HCT116 (cell line): ENCODE measurements around the gene CAMK1D. TPM values are rescaled to one million over a fixed set of nuclear protein-coding genes. Genes with fewer than 3 reads are reported as not detected.

Experiments used
- ATAC-seq: fragments of 200-7000 bp; cut with Tn5 transposase; 2 replicates; pipeline ENCODE4 v1.9.1; 2020; ENCODE audit warnings: mild to moderate bottlenecking, moderate library complexity
- BruUV-seq: library from RNA; stranded (reverse); fragments of 400-500 nt; replicated peaks from 2 replicates; lab custom pipeline; 2021; lab: Mats Ljungman, UMichigan
- CTCF ChIA-PET: fragments of 300-600 bp; sonication (Branson Sonifier 250); formaldehyde crosslinking; loops from one replicate; lab custom pipeline; 2021; ENCODE audit warnings: antibody characterized with exemption; lab: Charles Lee
- POLR2A ChIA-PET: fragments of 300-600, 350-600 bp; sonication (Branson Sonifier 250); formaldehyde crosslinking; loops from one replicate; lab custom pipeline; 2021; ENCODE audit warnings: antibody characterized with exemption; lab: Charles Lee
- RAD21 ChIA-PET, 2 experiments: fragments of 300-600 bp; sonication (Branson Sonifier 250); formaldehyde crosslinking; loops; one replicate each; lab custom pipeline; 2023; ENCODE audit warnings: low total read pairs in 2 of 2; ENCODE audit not compliant: uncharacterized antibody in 2 of 2, unreplicated experiment in 2 of 2, low non-redundant PET in 1 of 2; lab: Charles Lee
- DNase-seq: peaks from one replicate; pipeline ENCODE4 v3.0.0-alpha.2; 2010; ENCODE audit warnings: low read depth, low spot score
- H2AFZ ChIP-seq: fragments of 200-600 bp; shearing (Covaris generic), sonication (generic); 2 replicates; pipeline ENCODE4 v1.6.1; 2017; ENCODE audit warnings: low read depth, mixed run types, mixed read lengths, antibody characterized with exemption, low read length; ENCODE audit not compliant: poor library complexity, severe bottlenecking
- H3K27ac ChIP-seq: 2 replicates; pipeline ENCODE4 v1.5.1; 2012; ENCODE audit warnings: low read depth, low read length
- H3K27me3 ChIP-seq: fragments of 200-600 bp; sonication (generic); 2 replicates; pipeline ENCODE4 v1.6.1; 2016; ENCODE audit warnings: mixed run types, low read length, mixed read lengths; ENCODE audit not compliant: insufficient read depth
- H3K36me3 ChIP-seq, 2 experiments: fragments of 200-500 bp in 1 of 2; fragments of 200-600 bp in 1 of 2; sonication (Bioruptor generic) in 1 of 2; sonication (generic) in 1 of 2; 2 replicates each; pipeline versions ENCODE4 v1.5.1 to v1.6.1; 2014 to 2016; ENCODE audit warnings: low read length in 2 of 2, inconsistent platforms in 1 of 2, mixed read lengths in 1 of 2, mixed run types in 1 of 2; ENCODE audit not compliant: insufficient read depth in 2 of 2, control insufficient read depth in 1 of 2
- H3K4me1 ChIP-seq, 2 experiments: fragments of 200-600 bp in 1 of 2; sonication (generic) in 1 of 2; 2 replicates each; pipeline versions ENCODE4 v1.5.1 to v1.6.1; 2012 to 2017; ENCODE audit warnings: low read length in 2 of 2, inconsistent platforms in 1 of 2, mild to moderate bottlenecking in 1 of 2, mixed read lengths in 1 of 2, mixed run types in 1 of 2, moderate library complexity in 1 of 2; ENCODE audit not compliant: insufficient read depth in 2 of 2, control insufficient read depth in 1 of 2
- H3K4me2 ChIP-seq: fragments of 200-600 bp; sonication (generic); 2 replicates; pipeline ENCODE4 v1.6.1; 2017; ENCODE audit warnings: mixed run types, low read length, mixed read lengths
- H3K4me3 ChIP-seq, 2 experiments: fragments of 200-600 bp in 1 of 2; sonication (generic) in 1 of 2; replicated peaks in 1 of 2; 2 replicates each; pipeline ENCODE4 v1.5.1; 2011 to 2016; ENCODE audit warnings: low read length in 2 of 2, control low read depth in 1 of 2, low read depth in 1 of 2, mild to moderate bottlenecking in 1 of 2, mixed read lengths in 1 of 2, mixed run types in 1 of 2
- H3K79me2 ChIP-seq: fragments of 200-600 bp; sonication (generic); 2 replicates; pipeline ENCODE4 v1.6.1; 2017; ENCODE audit warnings: mild to moderate bottlenecking, mixed run types, low read length, moderate library complexity, mixed read lengths; ENCODE audit not compliant: insufficient read depth
- H3K9ac ChIP-seq: fragments of 200-600 bp; sonication (generic); 2 replicates; pipeline ENCODE4 v1.6.1; 2016; ENCODE audit warnings: low read length, mixed read lengths
- H3K9me2 ChIP-seq: fragments of 200-600 bp; sonication (generic), shearing (Covaris generic); 2 replicates; pipeline ENCODE4 v1.6.1; 2017; ENCODE audit warnings: mixed run types, mild to moderate bottlenecking, moderate library complexity; ENCODE audit not compliant: insufficient read depth
- H3K9me3 ChIP-seq, 2 experiments: fragments of 200-500 bp in 1 of 2; fragments of 200-600 bp in 1 of 2; sonication (Bioruptor generic) in 1 of 2; sonication (generic) in 1 of 2; 2 replicates each; pipeline ENCODE4 v1.6.1; 2014 to 2017; ENCODE audit warnings: low read length in 2 of 2, mixed read lengths in 2 of 2, inconsistent platforms in 1 of 2, low read depth in 1 of 2, mild to moderate bottlenecking in 1 of 2, mixed run types in 1 of 2, moderate library complexity in 1 of 2; ENCODE audit not compliant: control insufficient read depth in 1 of 2, insufficient read depth in 1 of 2
- H4K20me1 ChIP-seq: fragments of 200-600 bp; sonication (generic), shearing (Covaris generic); 2 replicates; pipeline ENCODE4 v1.6.1; 2017; ENCODE audit warnings: mixed run types, mild to moderate bottlenecking, moderate library complexity; ENCODE audit not compliant: insufficient read depth
- CBX3 ChIP-seq: IDR thresholded peaks from 2 replicates; pipeline ENCODE4 v1.6.1; 2012; ENCODE audit warnings: low read depth
- CEBPB ChIP-seq: IDR thresholded peaks from 2 replicates; pipeline ENCODE4 v1.6.1; 2012; ENCODE audit warnings: low read depth
- CTCF ChIP-seq, 3 experiments: fragments of 200-600 bp in 1 of 3; sonication (generic) in 1 of 3; IDR thresholded peaks in 2 of 3; conservative IDR thresholded peaks in 1 of 3; 2 replicates each; pipeline ENCODE4 v1.5.1; 2012 to 2017; ENCODE audit warnings: low read depth in 2 of 3, low read length in 2 of 3, antibody characterized with exemption in 1 of 3, borderline replicate concordance in 1 of 3, control low read depth in 1 of 3, mild to moderate bottlenecking in 1 of 3, mixed read lengths in 1 of 3, mixed run types in 1 of 3, moderate library complexity in 1 of 3; ENCODE audit not compliant: insufficient read depth in 1 of 3
- EGR1 ChIP-seq: IDR thresholded peaks from 2 replicates; pipeline ENCODE4 v1.6.1; 2012; ENCODE audit warnings: low read depth
- EZH2 ChIP-seq: fragments of 200-600 bp; sonication (generic); IDR thresholded peaks from 2 replicates; pipeline ENCODE4 v1.6.1; 2017; ENCODE audit warnings: antibody characterized with exemption, mixed run types
- FOSL1 ChIP-seq: IDR thresholded peaks from 2 replicates; pipeline ENCODE4 v1.6.1; 2012; ENCODE audit warnings: low read depth
- JUND ChIP-seq: IDR thresholded peaks from 2 replicates; pipeline ENCODE4 v1.6.1; 2012
- POLR2A ChIP-seq: IDR thresholded peaks from 2 replicates; pipeline ENCODE4 v1.7.0; 2011; ENCODE audit warnings: borderline replicate concordance; ENCODE audit not compliant: insufficient read depth, insufficient read length; ENCODE audit errors: extremely low read depth
- POLR2AphosphoS5 ChIP-seq: IDR thresholded peaks from 2 replicates; pipeline ENCODE4 v1.6.1; 2011; ENCODE audit warnings: mild to moderate bottlenecking, low read depth, low read length, moderate library complexity
- RAD21 ChIP-seq: IDR thresholded peaks from 2 replicates; pipeline ENCODE4 v1.6.1; 2012; ENCODE audit warnings: low read depth, mild to moderate bottlenecking
- SP1 ChIP-seq: IDR thresholded peaks from 2 replicates; pipeline ENCODE4 v1.6.1; 2012; ENCODE audit warnings: low read depth
- SRF ChIP-seq: IDR thresholded peaks from 2 replicates; pipeline ENCODE4 v1.6.1; 2012; ENCODE audit warnings: low read depth
- ZFX ChIP-seq: fragments of 450-650 bp; IDR thresholded peaks from 2 replicates; pipeline ENCODE4 v1.6.1; 2017
- intact Hi-C: fragments of 100-400 bp; cut with micrococcal nuclease; formaldehyde crosslinking; loops from 2 replicates; pipeline ENCODE4 v1.10.0; 2022
- total RNA-seq: library from RNA; stranded (reverse); gene quantifications from one replicate; pipeline ENCODE4 v1.2.1, GENCODE V29; 2021; ENCODE audit not compliant: unreplicated experiment
- TF ChIP-seq, protein P1 (sequence below): IDR thresholded peaks from 2 replicates; pipeline ENCODE4 v1.6.1; 2012
- TF ChIP-seq, protein P2 (sequence below): IDR thresholded peaks from 2 replicates; pipeline ENCODE4 v1.6.1; 2011; ENCODE audit warnings: mild to moderate bottlenecking, low read length, moderate library complexity; ENCODE audit not compliant: insufficient replicate concordance; ENCODE audit errors: extremely low read depth

CAMK1D gene
- total RNA-seq, 1 experiment from 2014 or later = 9.6 TPM

DNA sequence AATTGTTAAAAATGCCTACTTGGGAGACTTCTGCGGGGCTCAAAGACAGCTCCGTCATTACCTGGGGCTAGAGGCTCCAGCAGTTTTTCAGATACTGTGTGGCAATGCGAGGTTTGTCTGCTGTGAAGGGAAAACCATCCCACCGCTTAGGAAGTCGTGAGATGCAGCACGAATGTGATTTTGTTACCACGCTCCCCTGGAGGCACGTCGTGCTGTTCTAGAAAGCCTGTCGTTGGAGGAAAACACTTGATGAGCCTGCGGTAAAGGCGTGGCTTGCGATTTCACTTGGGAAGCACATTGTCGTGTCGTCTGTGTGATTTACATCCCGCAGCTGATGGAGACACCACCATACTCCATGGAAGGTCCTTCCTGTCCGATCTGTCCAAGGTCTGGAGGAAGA is 39.3 kb downstream of the CAMK1D start:
- BruUV-seq = no TSS peak
- TF ChIP-seq CTCF (IDR thresholded peaks at IDR 0.05 in 2 of 3, conservative IDR thresholded peaks at IDR 0.05 in 1 of 3; ENCODE audit: borderline replicate concordance in 1 of 3, insufficient read depth in 1 of 3, low read depth in 2 of 3, low read length in 2 of 3) (no peak), RAD21 (no peak), POLR2AphosphoS5 (no peak), POLR2A (no peak), SRF (no peak), CBX3 (no peak), EGR1 (no peak), EZH2 (no peak), SP1 (no peak), CEBPB (no peak), JUND (no peak), ZFX (no peak), FOSL1 (no peak)
- TF ChIP-seq, protein P1, sequence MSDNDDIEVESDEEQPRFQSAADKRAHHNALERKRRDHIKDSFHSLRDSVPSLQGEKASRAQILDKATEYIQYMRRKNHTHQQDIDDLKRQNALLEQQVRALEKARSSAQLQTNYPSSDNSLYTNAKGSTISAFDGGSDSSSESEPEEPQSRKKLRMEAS = no peak
- TF ChIP-seq, protein P2, sequence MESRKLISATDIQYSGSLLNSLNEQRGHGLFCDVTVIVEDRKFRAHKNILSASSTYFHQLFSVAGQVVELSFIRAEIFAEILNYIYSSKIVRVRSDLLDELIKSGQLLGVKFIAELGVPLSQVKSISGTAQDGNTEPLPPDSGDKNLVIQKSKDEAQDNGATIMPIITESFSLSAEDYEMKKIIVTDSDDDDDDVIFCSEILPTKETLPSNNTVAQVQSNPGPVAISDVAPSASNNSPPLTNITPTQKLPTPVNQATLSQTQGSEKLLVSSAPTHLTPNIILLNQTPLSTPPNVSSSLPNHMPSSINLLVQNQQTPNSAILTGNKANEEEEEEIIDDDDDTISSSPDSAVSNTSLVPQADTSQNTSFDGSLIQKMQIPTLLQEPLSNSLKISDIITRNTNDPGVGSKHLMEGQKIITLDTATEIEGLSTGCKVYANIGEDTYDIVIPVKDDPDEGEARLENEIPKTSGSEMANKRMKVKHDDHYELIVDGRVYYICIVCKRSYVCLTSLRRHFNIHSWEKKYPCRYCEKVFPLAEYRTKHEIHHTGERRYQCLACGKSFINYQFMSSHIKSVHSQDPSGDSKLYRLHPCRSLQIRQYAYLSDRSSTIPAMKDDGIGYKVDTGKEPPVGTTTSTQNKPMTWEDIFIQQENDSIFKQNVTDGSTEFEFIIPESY = no peak
- RAD21 ChIA-PET = no interaction called here

More for the DNA sequence above, 39.3 kb downstream of the CAMK1D start:
- no peak overlapping the region for H2AFZ ChIP-seq
- H3K9ac ChIP-seq = no peak overlapping the region
- H3K79me2 ChIP-seq = no peaks in the 10 kb centered on the region
- H3K4me2 ChIP-seq = no peak overlapping the region
- H3K36me3 ChIP-seq = no peaks in the 10 kb centered on the region
- H3K27me3 ChIP-seq = no peaks in the 10 kb centered on the region
- ATAC-seq = no peak
- intact Hi-C loops = no loop called here
- no peak for DNase-seq
- no peaks in the 10 kb centered on the region for H4K20me1 ChIP-seq
- H3K27ac ChIP-seq = no peak overlapping the region
- H3K9me3 ChIP-seq = no peaks in the 10 kb centered on the region
- CTCF ChIA-PET = no interaction called here
- POLR2A ChIA-PET = no interaction called here
- H3K4me3 ChIP-seq = no peak overlapping the region
- peaks cover 0 to 5% of the 10 kb centered on the region in 2 experiments; a peak in 1 of 4 replicates for H3K4me1 ChIP-seq
- no peaks in the 10 kb centered on the region for H3K9me2 ChIP-seq
